Stimulated activated CD4-positive, alpha-beta T cell treated with anti-CD3 and anti-CD28 coated beads, Interleukin-12 subunit alpha, Interleukin-12 subunit beta, amount 100 ng/mL, for 4 hours (primary cell): ENCODE measurements around the gene TNP2.
A peak's percentile ranks its signal among the peaks of the same experiment; 100 is the strongest.
"Not testable (repeated sequence)": the region's sequence is repeated elsewhere in the genome, so short reads cannot be mapped to it uniquely, and the experiment has no call there.

Source experiments
- DNase-seq: peaks from one replicate; pipeline ENCODE4 v3.0.0-alpha.2; 2020

The TNP2 gene

DNA sequence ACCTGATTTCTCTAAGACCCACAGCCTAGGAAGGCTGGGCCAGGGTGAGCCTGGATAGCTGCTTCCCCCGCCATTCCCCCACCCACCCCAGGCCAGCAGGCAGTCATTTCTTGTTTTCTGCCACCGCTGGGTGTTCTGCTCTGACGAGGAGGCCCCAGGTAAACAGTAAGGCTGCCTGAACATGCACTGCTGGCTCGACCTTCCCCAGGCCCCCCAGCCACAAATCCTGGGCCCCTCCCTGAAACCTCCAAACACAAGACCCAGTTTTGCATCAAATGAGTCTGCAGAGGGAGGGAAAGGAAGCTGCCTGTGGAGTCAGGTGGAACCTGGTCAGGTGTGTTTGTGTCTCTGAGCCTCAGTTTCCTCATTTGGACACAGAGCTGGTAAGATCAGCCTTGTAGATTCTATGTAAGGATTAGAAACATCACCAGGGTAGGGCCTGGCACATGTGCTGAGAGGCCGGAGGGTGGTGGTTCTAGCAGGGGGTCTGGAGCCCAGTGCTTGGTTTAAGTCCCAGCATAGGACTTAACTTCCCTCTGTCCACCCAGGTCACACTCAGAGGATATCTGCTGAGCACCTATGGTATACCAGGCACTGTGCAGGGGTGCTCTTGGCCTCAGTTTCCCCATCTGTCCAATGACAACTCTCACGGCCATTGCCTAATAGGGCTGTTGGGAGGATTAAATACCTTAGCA is 30.9 kb upstream of the TNP2 start:
- DNase-seq = no peak

DNA sequence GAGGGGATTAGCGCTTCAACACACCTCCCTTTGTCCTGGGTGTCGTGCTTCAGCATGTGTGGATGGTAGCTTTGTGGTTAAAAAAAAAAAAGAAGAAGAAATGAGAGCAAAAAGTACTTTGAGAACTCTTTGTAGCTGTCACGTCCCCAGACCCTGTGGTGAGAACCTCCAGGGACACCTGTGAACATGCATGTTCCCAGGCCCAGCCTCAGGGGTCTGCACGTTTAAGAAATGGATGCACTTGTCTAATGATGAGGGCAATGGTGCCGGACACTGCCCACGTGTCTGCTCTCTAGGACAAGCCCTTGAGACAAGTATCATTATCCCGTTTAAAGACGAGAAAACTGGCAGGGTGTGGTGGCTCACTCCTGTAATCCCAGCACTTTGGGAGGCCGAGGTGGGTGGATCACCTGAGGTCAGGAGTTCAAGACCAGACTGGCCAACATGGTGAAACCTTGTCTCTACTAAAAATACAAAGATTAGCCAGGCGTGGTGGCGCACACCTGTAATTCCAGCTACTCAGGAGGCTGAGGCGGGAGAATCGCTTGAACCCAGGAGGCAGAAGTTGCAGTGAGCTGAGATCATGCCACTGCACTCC is 29.9 kb upstream of the TNP2 start:
- DNase-seq = not testable (repeated sequence)

DNA sequence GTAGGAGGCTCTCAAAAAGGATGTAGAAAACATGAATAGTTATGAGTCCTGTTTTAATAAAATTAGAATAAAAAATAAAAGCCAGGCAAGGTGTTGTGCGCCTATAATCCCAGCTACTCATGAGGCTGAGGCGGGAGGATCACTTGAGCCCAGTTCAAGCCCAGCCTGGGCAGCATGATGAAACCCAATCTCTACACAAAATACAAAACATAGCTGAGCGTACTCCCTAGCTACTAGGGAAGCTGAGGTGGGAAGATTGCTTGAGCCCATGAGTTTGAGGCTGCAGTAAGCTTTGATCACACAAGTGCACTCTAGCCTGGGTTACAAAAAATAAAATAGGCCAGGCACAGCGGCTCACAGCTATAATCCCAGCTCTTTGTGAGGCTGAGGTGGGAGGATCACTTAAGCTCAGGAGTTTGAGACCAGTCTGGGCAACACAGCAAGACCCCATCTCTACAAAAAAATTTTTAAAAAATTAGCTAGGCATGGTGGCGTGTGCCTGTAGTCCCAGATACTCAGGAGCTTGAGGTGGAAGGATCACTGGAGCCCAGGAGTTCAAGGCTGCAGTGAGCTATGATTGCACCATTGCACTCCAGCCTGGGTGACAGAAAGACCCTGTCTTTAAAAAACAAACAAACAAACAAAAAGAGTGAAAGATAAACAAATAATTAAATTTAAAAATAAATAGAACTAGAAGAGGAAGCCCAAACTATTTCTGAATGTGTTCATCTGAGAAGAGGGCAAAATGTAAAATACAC is 29.2 kb upstream of the TNP2 start:
- no peak for DNase-seq

DNA sequence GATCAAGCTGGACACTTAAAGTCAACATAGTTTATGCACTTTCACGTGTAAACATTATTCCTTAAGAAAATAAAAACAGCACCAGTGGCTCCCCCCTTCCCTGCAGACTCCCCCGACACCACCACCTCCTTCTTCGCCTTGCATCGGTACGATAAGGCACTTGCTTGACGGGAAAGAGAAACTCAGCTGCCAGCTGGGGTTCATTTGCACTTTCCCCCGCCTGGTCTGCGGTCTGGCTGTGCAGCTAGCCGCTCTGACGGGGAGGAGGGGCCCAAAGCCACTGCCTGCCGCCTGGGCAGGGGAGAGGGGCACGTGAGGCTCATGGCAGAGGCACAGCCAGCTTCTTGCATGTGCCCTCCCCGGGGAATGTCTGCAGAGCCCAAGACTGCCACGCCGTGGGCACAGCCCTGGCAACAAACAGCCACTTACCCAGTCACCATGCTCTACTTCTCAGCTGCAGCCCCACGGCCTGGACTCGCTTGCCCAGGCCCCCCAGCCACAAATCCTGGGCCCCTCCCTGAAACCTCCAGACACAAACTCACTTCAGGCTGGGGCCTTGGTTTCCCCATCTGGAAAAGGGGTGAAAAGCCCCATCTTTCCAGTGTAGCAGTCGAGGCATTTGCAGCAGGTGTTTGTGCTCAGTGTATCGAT is 28.5 kb upstream of the TNP2 start:
- DNase-seq = peak; percentile 52

DNA sequence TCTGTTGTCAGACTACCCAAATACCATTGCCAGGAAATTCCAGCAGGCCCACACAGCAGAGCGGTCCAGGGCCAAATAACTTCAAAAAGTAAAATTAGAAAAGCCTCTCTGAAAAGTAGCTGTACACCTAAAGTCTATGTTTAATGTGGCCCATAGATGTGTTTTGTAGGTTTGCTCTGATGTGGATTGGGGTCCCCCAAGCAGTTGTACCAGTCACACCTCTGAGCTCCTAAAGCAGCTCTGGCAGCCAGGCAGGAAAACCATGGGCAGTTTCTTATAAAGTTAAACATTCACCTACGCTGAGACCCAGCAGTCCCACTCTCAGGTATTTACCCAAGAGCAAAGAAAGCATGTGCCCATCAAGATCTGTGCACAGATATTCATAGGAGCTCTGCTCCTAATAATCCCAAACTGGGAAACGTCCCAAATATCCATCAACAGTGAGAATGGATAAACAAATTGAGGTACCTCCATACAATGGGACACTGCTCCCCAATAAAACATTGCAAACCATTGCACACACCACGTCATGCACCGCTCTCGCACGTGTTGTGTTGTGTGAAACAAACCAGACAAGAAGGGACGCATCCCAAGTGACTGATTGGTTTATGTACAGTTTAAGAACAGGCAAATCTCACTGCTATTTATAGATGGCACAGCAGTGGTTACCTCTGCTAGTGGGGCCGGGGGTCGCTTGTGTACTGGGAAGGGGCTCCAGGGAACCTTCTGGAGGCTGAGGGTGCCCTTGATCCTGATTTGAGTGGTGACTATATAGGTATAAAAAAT is 27.8 kb upstream of the TNP2 start:
- no peak for DNase-seq

DNA sequence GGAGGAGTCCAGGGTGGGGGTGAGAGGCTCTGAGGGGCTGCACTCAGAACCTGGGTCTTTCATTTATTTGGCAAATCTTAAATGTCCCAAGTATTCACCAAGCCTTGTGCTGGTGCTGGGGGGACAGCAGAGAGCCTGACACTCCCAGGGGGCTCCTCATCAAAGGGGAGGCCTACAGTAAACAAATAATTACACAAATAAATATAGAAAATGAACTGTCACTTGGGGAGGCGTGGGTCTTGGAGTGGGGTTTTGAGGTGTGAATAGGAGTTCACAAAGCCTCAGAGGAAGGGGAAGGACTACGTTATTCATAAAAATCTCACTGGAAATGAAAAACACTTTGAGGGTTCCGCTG is 27.2 kb upstream of the TNP2 start:
- no peak for DNase-seq

DNA sequence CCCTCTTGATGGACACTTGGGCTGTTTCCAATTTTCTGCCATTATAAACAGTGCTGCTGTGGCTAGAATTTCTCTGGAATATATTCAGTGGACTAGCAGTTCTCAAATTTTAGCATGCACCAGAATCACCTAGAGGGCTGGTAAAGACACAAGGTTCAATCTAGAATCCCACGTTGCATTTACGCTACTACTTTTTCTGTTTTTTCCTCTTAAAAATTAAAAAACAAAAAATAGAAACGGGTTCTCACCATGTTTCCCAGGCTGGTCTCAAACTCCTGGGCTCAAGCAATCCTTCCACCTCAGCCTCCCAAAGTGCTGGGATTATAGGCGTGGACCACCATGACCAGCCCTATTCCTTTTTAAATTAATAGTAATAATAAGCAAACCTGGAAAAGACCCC is 26.5 kb upstream of the TNP2 start:
- no peak for DNase-seq

DNA sequence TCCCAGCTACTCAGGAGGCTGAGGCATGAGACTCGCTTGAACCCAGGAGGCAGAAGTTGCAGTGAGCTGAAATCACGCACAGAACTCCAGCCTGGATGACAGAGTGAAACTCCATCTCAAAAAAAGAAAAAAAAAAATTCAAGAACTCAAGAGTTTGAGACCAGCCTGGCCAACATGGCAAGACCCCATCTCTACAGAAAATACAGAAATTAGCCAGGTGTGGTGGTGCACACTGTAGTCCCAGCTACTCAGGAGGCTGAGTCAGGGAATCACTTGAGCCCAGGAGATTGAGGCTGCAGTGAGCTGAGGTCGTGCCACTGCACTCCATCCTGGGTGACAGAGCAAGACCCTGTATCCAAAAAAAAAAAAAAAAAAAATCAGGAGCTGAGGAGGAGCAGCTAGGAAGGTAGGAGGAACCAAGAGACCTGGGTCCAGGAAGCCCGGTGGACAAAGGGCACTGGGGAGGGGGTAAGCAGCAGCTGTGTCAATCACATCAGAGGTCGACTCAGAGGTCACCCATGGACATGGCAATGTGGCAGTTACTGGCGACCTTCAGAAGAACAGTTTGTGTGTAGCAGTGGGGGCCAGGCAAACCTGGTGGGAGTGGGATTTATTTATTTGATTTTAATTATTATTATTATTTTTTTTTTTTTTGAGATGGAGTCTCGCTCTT is 23.1 kb upstream of the TNP2 start:
- no peak for DNase-seq

DNA sequence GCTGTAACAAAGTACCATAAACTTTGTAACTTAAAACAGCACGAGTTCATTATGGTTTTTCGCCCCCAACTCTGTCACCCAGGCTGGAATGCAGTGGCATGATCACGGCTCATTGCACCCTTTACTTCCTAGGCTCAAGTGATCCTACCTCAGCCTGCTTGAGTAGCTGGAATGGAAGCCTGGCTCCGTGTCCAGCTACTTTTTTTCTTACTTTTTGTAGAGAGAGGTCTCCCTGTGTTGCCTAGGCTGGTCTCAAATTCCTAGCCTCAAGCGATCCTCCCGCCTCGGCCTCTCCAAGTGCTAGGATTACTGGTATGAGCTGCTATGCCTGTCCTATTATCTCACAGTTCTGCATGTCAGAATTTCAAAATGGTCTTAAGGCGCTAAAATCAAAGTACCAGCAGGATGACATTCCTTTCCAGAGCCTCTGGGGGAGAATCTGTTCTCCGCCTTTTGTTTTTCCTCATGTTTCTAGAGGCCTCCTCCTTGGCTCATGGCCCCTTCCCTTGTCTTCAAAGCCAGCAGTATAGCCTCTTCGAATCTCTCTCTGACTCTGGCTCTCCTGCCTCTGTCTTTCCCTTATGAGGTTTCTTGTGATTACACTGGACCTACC is 22.1 kb upstream of the TNP2 start:
- no peak for DNase-seq

DNA sequence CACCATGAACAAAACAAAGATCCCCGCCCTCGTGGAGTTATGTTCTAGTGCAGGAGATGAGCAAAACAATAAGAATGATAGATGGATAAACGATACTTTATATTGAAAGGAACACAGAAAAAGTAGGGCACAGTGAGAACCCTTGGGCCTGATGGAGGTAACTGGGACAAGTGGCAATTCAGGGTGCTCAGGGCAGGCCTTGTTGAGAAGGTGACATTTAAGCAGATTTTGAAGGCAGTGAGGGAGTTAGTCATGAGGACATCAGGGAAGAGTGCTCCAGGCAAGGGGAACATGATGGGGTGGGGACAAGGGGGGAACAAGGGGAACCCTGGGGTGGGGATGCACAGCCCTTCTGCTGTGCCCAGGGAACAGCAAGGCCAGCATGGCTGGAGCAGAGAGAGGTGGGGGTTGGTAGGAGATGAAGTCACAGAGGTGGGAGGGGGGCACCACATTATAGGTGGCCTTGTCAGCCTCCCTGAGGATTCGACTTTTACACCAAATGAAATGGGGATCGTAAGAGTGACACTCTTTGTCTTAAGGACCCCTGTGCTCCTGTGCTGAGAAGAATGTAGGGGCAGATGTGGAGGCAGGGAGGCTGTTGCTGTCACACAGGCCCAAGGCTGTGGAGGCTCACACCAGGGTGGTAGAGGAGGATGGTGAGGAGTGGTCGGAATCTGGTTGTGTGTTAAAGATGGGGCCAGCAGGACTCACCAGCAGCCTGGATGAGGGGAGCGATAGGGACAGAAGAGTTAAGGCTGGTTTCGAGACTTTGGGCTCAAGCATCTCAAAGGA is 21.2 kb upstream of the TNP2 start:
- DNase-seq = no peak

DNA sequence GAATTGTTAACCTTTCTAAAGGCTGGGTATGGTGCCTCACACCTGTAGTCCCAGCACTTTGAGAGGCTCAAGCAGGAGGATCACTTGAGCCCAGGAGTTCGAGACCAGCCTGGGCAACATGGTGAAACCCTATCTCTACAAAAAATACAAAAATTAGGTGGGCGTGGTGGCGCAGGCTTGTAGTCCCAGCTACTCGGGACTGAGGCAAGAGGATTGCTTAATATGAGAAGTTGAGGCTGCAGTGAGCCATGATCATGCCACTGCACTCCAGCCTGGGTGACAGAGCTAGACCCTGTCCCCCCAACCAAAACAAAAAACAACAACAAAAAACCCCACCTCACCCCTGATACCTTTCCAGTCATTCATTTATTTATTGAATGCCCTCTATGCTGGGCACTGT is 20.6 kb upstream of the TNP2 start:
- DNase-seq = not testable (repeated sequence)

DNA sequence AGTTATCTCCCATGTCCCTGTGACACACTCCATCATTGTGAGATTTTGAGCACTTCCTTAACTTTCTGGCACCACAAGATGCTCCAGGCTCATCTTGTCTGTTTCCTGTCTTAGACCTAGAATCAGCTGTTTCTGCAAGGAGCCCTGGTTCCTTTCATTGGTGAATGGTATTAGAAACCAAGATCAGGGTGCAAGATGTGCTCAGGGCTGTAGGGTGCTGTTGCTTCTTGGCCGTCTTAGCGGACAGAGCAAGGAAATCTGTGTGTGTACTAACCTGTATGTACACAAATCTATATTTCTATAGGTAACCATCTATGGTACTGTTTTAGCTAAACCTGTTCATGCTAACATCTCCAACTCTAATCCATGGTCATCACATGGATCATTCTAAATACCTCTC is 20.1 kb upstream of the TNP2 start:
- no peak for DNase-seq

DNA sequence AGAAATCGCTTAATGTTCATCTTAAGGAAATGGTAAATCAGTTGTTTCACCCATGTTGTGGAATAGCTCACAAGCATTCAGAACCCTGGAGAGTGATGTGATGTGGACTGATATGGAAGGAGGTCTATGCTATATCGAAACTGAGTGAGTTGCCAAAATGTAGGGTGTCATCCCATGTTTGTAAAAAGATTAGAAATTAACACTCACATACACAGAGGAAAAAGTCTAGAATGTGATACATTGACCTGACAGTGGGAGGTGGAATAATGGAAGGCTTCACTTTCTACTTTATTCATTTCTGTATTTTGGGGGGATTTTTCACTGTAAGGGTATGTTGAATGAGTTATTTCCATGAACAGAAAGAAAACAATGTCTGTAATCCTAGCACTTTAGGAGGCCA is 16.7 kb upstream of the TNP2 start:
- DNase-seq = no peak

DNA sequence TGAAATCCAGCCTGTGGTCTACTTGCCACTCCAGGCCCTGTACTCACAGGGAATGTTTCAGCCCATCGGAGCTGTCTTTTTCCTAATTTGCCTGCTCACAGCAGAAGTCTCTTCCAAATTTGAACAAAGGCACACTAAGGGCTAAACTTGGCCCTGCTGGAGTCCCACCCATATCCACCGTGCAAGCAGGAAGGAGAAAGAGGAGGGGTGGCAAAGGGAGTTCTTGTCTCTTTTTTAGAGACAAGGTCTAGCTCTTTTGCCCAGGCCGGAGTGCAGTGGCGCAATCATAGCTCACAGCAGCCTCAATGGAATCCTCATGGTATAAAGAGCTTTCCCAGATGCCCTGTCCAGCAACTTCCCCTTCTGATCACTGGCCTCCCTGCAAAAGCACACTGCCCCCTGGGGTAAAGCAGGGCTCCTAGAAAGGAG is 14.7 kb upstream of the TNP2 start:
- DNase-seq = no peak

DNA sequence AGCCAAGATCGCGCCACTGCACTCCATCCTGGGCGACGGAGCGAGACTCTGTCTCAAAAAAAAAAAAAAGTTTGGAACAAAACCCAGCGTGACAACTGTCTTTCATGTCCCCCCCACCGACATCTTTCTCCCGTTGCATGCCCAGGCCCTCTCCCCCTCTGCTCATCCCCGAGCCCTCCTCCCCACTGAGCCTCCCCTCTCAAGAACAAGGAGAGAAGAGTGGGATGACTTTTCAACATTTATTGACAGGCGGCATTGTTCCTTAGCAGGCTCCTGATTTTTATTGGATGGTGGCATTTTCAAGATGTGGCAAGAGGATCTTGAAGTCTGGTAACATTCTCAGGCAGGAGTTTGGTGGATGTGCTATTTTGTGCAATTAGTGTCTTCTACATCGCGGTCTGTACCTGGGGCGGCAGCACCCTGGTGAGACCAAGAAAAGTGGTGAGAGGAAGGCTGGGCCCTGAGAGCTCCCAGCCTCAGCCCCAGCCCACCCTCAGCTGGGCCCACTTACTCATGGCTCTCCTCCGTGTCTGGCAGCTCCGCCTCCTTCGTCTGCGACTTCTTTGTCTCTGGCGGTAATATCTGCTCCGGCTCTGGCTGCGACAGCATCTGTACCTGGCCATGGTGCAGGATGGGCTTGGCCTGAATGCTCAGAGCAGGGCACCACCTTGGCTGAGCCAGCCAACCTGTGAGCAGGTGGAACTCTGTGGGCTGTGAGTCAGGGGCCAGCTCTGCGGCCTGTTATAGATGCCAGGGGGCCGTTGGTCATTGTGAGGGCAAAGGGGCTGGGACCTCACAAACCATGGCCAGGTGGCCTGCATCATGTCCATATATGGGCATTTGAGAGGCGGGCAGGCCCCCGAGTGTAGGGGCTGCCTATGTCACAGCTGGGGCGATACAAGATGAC is 11.7 kb upstream of the TNP2 start, which contains the start of gene PRM1:
Gene PRM1 (minus strand): TSS at position 715 of the 907 bp plus-strand sequence. CDS start 92 bp downstream, at position 623.
- DNase-seq = no peak

DNA sequence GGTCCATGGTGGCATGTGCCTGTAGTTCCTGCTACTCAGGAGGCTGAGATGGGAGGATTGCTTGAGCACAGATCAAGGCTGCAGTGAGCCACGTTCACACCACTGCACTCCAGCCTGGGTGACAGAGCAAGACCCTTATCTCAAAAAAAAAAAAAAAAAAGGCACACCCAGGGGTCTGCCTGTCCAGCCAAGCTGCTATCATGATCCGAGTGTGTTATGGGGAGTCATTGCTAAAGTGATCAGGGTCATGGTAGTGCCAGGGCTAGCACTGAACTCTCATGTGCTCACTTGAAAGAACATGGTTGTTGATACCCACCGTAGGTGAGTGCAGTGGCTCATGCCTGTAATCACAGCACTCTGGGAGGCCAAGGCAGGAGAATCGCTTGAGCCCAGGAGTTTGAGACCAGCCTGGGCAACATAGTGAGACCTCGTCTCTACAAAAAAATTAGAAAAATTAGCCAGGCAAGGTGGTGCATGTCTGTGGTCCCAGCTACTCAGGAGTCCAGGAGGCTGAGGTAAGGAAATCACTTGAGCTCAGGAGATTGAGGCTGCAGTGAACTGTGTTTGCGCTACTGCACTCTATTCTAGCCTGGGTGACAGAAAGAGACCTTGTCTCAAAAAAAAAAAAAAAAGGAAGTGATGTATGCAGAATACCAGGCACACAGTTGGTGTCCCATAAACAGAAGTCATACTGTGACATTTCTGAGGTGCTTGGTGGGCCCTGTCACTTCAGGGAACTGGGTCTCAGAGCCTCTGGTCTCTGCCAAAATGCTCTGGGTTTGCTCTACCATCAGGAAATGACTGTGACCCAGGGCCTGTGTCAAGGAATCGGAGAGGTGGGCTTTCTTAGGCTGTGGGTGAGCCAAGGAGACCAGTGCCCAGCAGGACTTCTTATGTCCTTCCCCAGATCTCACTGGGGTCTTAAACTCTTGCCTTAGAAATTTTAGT is 9.8 kb upstream of the TNP2 start:
- no peak for DNase-seq

DNA sequence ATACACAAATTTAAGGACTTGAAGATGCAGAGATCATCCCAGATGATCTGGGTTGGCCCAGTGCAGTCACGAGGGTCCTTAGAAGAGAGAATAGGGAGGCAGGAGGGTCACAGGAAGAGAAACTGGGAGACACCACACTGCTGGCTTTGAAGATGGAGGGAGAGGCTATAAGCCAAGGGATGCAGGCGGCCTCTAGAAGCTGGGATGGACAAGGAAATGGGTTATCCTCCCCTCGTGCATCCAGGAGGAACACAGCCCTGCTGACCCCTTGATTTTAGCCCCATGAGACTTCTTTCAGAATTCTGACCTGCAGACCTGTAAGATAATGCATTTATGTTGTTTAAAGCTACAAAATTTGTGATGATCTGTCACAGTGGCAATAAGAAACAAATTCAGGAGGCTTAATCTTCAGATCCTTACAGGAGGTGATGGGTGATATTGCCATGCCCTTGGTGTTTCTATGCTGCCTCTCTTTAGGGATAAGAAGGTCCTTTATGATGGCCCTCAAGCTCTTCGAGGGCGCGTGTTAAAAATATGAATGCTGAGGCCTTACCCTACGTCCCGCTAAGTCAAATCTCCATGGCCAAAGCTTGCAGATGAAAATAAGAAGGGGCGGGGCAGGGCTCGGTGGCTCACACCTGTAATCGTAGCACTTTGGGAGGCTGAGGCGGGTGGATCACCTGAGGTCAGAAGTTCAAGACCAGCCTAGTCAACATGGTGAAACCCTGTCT is 8.6 kb upstream of the TNP2 start:
- no peak for DNase-seq
